Breast epithelium (tissue), 4 donors: ENCODE data around the gene PKM. TPM values are rescaled to one million over a fixed set of nuclear protein-coding genes. Genes with fewer than 3 reads are reported as not detected.

ENCODE experiments used
- DNase-seq, 2 donors: peaks; one replicate each; pipeline ENCODE4 v3.0.0-alpha.2; 2019; ENCODE audit warnings: low spot score in 2 of 2
- H3K27ac ChIP-seq, 2 donors: fragments of 200-600 bp; sonication (generic) in 1 of 2; one replicate each; pipeline ENCODE4 v1.5.1; 2016 to 2019; ENCODE audit warnings: mild to moderate bottlenecking in 1 of 2
- H3K27me3 ChIP-seq, 2 donors: fragments of 200-600 bp; sonication (generic) in 1 of 2; one replicate each; pipeline versions ENCODE4 v1.5.1 to v1.6.0; 2017 to 2019; ENCODE audit warnings: control low read depth in 1 of 2, mild to moderate bottlenecking in 1 of 2
- H3K36me3 ChIP-seq: fragments of 200-600 bp; one replicate; pipeline ENCODE4 v1.5.1; 2019
- H3K4me1 ChIP-seq, 2 donors: fragments of 200-600 bp; sonication (generic); one replicate each; pipeline ENCODE4 v1.5.1; 2016 to 2019; ENCODE audit warnings: control low read depth in 1 of 2
- H3K4me3 ChIP-seq, 3 donors: fragments of 200-600 bp; sonication (generic); 1 replicate in 2 of 3; 2 replicates in 1 of 3; pipeline ENCODE4 v1.5.1; 2016 to 2019; ENCODE audit warnings: mild to moderate bottlenecking in 3 of 3, moderate library complexity in 2 of 3
- H3K9me3 ChIP-seq, 2 donors: fragments of 200-600 bp; sonication (generic) in 1 of 2; one replicate each; pipeline ENCODE4 v1.5.1; 2016 to 2019; ENCODE audit warnings: control low read depth in 1 of 2
- POLR2A ChIP-seq: fragments of 450-650 bp; IDR thresholded peaks from one replicate; pipeline ENCODE4 v1.6.1; 2016; ENCODE audit warnings: antibody characterized with exemption, mild to moderate bottlenecking, moderate library complexity
- POLR2AphosphoS5 ChIP-seq, 3 donors: sonication (generic); formaldehyde crosslinking; IDR thresholded peaks; one replicate each; pipeline ENCODE4 v1.6.1; 2017; ENCODE audit warnings: antibody characterized with exemption in 3 of 3
- intact Hi-C: fragments of 100-400 bp; cut with DNase I; formaldehyde crosslinking; loops from one replicate; pipeline ENCODE4 v1.15.1; 2023; ENCODE audit warnings: low total_unique reads
- total RNA-seq, 3 donors: library from RNA; depleted of rRNA; stranded (reverse); fragments of >200 nt; gene quantifications; one replicate each; pipeline ENCODE4 v1.1.0, GENCODE V29; 2016
- TF ChIP-seq, protein P1 (sequence below), 3 donors: fragments of 450-650 bp; IDR thresholded peaks; one replicate each; pipeline ENCODE4 v1.5.1; 2016 to 2017; ENCODE audit warnings: antibody characterized with exemption in 3 of 3, mild to moderate bottlenecking in 3 of 3, moderate library complexity in 3 of 3

PKM gene
- total RNA-seq, 3 donors from 2014 or later = 212 to 476 (median 367) TPM

GRCh38 chr15:72168808-72169190, 62.2 kb downstream of the PKM start:
- Histone ChIP-seq H3K4me1 (peaks cover 4% of the 10 kb centered on the region in 2 donors), H3K36me3 (no peaks in the 10 kb centered on the region), H3K27ac (peak overlapping the region; percentile 89 to 95), H3K27me3 (no peaks in the 10 kb centered on the region), H3K4me3 (peak overlapping the region in 2 of 3 donors; percentile 20 to 56), H3K9me3 (no peaks in the 10 kb centered on the region)
- peak in 1 of 2 donors; percentile 70 for DNase-seq
- intact Hi-C loops = no loop called here
- TF ChIP-seq, protein P1, sequence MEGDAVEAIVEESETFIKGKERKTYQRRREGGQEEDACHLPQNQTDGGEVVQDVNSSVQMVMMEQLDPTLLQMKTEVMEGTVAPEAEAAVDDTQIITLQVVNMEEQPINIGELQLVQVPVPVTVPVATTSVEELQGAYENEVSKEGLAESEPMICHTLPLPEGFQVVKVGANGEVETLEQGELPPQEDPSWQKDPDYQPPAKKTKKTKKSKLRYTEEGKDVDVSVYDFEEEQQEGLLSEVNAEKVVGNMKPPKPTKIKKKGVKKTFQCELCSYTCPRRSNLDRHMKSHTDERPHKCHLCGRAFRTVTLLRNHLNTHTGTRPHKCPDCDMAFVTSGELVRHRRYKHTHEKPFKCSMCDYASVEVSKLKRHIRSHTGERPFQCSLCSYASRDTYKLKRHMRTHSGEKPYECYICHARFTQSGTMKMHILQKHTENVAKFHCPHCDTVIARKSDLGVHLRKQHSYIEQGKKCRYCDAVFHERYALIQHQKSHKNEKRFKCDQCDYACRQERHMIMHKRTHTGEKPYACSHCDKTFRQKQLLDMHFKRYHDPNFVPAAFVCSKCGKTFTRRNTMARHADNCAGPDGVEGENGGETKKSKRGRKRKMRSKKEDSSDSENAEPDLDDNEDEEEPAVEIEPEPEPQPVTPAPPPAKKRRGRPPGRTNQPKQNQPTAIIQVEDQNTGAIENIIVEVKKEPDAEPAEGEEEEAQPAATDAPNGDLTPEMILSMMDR (IDR thresholded peaks at IDR 0.05) = no peak
- no peak for TF ChIP-seq POLR2A
- TF ChIP-seq POLR2AphosphoS5 (IDR thresholded peaks at IDR 0.05) = no peak

- Histone ChIP-seq H3K4me1 (peaks cover 4% of the 10 kb centered on the region in 2 donors), H3K27me3 (no peaks in the 10 kb centered on the region), H3K4me3 (peak overlapping the region in 2 of 3 donors; percentile 20 to 56), H3K27ac (peak overlapping the region; percentile 89 to 95), H3K9me3 (no peaks in the 10 kb centered on the region), H3K36me3 (no peaks in the 10 kb centered on the region)
- TF ChIP-seq, protein P1 (IDR thresholded peaks at IDR 0.05) = no peak
- peak in 1 of 3 donors; percentile 36 for TF ChIP-seq POLR2AphosphoS5 (IDR thresholded peaks at IDR 0.05)
- TF ChIP-seq POLR2A = no peak
- DNase-seq = peak in 1 of 2 donors; percentile 76
- intact Hi-C loops = no loop called here
These were observed 62.7 kb downstream of the PKM start for GRCh38 chr15:72168131-72168807.

DNA sequence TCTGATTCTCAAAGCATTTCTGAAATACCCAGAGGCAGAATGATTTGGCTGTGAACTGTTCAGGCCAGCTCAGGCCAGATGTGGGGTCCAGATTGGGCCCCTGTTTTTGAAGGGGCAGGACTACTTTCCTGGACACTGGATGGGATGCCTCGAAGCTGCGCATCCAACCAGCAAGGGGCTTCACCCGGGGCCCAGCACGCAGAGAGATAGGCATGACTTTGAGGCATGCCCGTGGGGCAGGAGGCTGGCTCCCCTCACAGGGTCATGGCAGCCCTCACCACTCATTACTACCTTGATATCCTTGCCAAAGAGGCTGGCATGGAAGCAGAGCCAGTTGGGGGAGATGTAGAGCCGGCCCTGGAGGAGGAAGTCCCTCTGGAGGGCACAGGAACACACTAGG, 63.5 kb downstream of the PKM start:
- Histone ChIP-seq H3K4me3 (peak overlapping the region in 1 of 3 donors; percentile 56), H3K27ac (peak overlapping the region; percentile 89 to 95), H3K4me1 (peaks cover 4% of the 10 kb centered on the region in 2 donors), H3K36me3 (no peaks in the 10 kb centered on the region), H3K9me3 (no peaks in the 10 kb centered on the region), H3K27me3 (no peaks in the 10 kb centered on the region)
- intact Hi-C loops = no loop called here
- TF ChIP-seq POLR2AphosphoS5 (IDR thresholded peaks at IDR 0.05) (no peak), POLR2A (no peak)
- TF ChIP-seq, protein P1 (IDR thresholded peaks at IDR 0.05) = no peak
- DNase-seq = no peak

GRCh38 chr15:72166716-72167417, 64.1 kb downstream of the PKM start:
- DNase-seq = no peak
- intact Hi-C loops = no loop called here

More at GRCh38 chr15:72166716-72167417, 64.1 kb downstream of the PKM start:
- Histone ChIP-seq H3K36me3 (no peaks in the 10 kb centered on the region), H3K4me1 (peaks cover 4% of the 10 kb centered on the region in 2 donors), H3K27me3 (no peaks in the 10 kb centered on the region), H3K27ac (peak overlapping the region; percentile 89 to 95), H3K4me3 (no peak overlapping the region), H3K9me3 (no peaks in the 10 kb centered on the region)
- no peak for TF ChIP-seq POLR2A
- TF ChIP-seq, protein P1 (IDR thresholded peaks at IDR 0.05) = no peak
- TF ChIP-seq POLR2AphosphoS5 (IDR thresholded peaks at IDR 0.05) = no peak
